Nephron (organoid): ENCODE results near the gene USP5.

Source experiments
- H3K27ac Mint-ChIP-seq, 3 experiments: 2 replicates each; pipeline ENCODE4 v1.8.0; 2020; ENCODE audit warnings: mixed read lengths in 3 of 3, mild to moderate bottlenecking in 2 of 3, moderate library complexity in 1 of 3
- H3K27me3 Mint-ChIP-seq: 2 replicates; pipeline ENCODE4 v1.8.0; 2021; ENCODE audit warnings: low read depth, mild to moderate bottlenecking, moderate library complexity, mixed read lengths
- H3K36me3 Mint-ChIP-seq: 2 replicates; pipeline ENCODE4 v1.8.0; 2020; ENCODE audit warnings: low read depth, mixed read lengths
- H3K4me1 Mint-ChIP-seq: 2 replicates; pipeline ENCODE4 v1.8.0; 2020; ENCODE audit warnings: mixed read lengths
- H3K4me3 Mint-ChIP-seq, 3 experiments: 2 replicates each; pipeline ENCODE4 v1.8.0; 2020; ENCODE audit warnings: mild to moderate bottlenecking in 3 of 3, mixed read lengths in 3 of 3, moderate library complexity in 2 of 3
- H3K9me3 Mint-ChIP-seq: 2 replicates; pipeline ENCODE4 v1.8.0; 2020; ENCODE audit warnings: mixed read lengths
- CTCF ChIP-seq, 3 experiments: fragments of 200-600 bp; sonication (generic); IDR thresholded peaks; one replicate each; pipeline ENCODE4 v1.5.0; 2021; ENCODE audit warnings: antibody characterized with exemption in 3 of 3; ENCODE audit not compliant: unreplicated experiment in 3 of 3

The USP5 gene

GRCh38 chr12:6852651-6853354, 853 bp downstream of the USP5 start:
- TF ChIP-seq CTCF (IDR thresholded peaks at IDR 0.05; ENCODE audit: unreplicated experiment in 3 of 3) = no peak
- Mint-ChIP-seq H3K4me1 (peaks cover 39% of the 10 kb centered on the region), H3K36me3 (peaks cover 32% of the 10 kb centered on the region), H3K4me3 (peak overlapping the region; percentile 87 to 91 (median 91)), H3K27ac (peak overlapping the region; percentile 75 to 97 (median 96)), H3K27me3 (no peaks in the 10 kb centered on the region), H3K9me3 (no peaks in the 10 kb centered on the region)

GRCh38 chr12:6853626-6854025, 1.7 kb downstream of the USP5 start:
- Mint-ChIP-seq H3K27ac (peak overlapping the region; percentile 75 to 97 (median 96)), H3K4me1 (peaks cover 33% of the 10 kb centered on the region), H3K4me3 (peak overlapping the region; percentile 87 to 91 (median 91)), H3K27me3 (no peaks in the 10 kb centered on the region), H3K36me3 (peaks cover 35% of the 10 kb centered on the region), H3K9me3 (no peaks in the 10 kb centered on the region)
- no peak for TF ChIP-seq CTCF (IDR thresholded peaks at IDR 0.05; ENCODE audit: unreplicated experiment in 3 of 3)

- no peak for TF ChIP-seq CTCF (IDR thresholded peaks at IDR 0.05; ENCODE audit: unreplicated experiment in 3 of 3)
- Mint-ChIP-seq H3K27me3 (no peaks in the 10 kb centered on the region), H3K4me3 (peak overlapping the region; percentile 87 to 91 (median 91)), H3K4me1 (peaks cover 33% of the 10 kb centered on the region), H3K27ac (peak overlapping the region; percentile 75 to 97 (median 96)), H3K36me3 (peaks cover 39% of the 10 kb centered on the region), H3K9me3 (no peaks in the 10 kb centered on the region)
These were observed 2.1 kb downstream of the USP5 start for GRCh38 chr12:6854036-6854435.

GRCh38 chr12:6855322-6855721, 3.4 kb downstream of the USP5 start:
- H3K36me3 Mint-ChIP-seq = peaks cover 45% of the 10 kb centered on the region
- TF ChIP-seq CTCF (IDR thresholded peaks at IDR 0.05; ENCODE audit: unreplicated experiment in 3 of 3) = no peak
- no peaks in the 10 kb centered on the region for H3K9me3 Mint-ChIP-seq
- H3K4me1 Mint-ChIP-seq = peaks cover 21% of the 10 kb centered on the region
- no peak overlapping the region for H3K27ac Mint-ChIP-seq
- H3K4me3 Mint-ChIP-seq = peak overlapping the region in 1 of 3 experiments; percentile 26
- H3K27me3 Mint-ChIP-seq = peaks cover 3% of the 10 kb centered on the region

- no peaks in the 10 kb centered on the region for H3K9me3 Mint-ChIP-seq
- H3K36me3 Mint-ChIP-seq = peaks cover 65% of the 10 kb centered on the region
- H3K27me3 Mint-ChIP-seq = peaks cover 3% of the 10 kb centered on the region
- no peak for TF ChIP-seq CTCF (IDR thresholded peaks at IDR 0.05; ENCODE audit: unreplicated experiment in 3 of 3)
- no peak overlapping the region for H3K4me3 Mint-ChIP-seq
- H3K4me1 Mint-ChIP-seq = peaks cover 4% of the 10 kb centered on the region
- H3K27ac Mint-ChIP-seq = no peak overlapping the region
These were observed 6.8 kb downstream of the USP5 start for GRCh38 chr12:6858799-6859198.

- H3K36me3 Mint-ChIP-seq = peaks cover 70% of the 10 kb centered on the region
- H3K9me3 Mint-ChIP-seq = no peaks in the 10 kb centered on the region
- H3K27ac Mint-ChIP-seq = no peak overlapping the region
- peaks cover 3% of the 10 kb centered on the region for H3K27me3 Mint-ChIP-seq
- H3K4me1 Mint-ChIP-seq = no peaks in the 10 kb centered on the region
- TF ChIP-seq CTCF (IDR thresholded peaks at IDR 0.05; ENCODE audit: unreplicated experiment in 3 of 3) = no peak
- no peak overlapping the region for H3K4me3 Mint-ChIP-seq
These were observed 8.2 kb downstream of the USP5 start for GRCh38 chr12:6860116-6860515.
